Activated naive CD8-positive, alpha-beta T cell treated with anti-CD3 and anti-CD28 coated beads, Interleukin-2, amount 50 U/mL, for 16 hours (primary cell): ENCODE data around the gene NIPSNAP3A.

ENCODE experiments used
- DNase-seq: peaks from one replicate; pipeline ENCODE4 v3.0.0-alpha.2; 2020; ENCODE audit warnings: low read depth, low spot score

Gene NIPSNAP3A

DNA sequence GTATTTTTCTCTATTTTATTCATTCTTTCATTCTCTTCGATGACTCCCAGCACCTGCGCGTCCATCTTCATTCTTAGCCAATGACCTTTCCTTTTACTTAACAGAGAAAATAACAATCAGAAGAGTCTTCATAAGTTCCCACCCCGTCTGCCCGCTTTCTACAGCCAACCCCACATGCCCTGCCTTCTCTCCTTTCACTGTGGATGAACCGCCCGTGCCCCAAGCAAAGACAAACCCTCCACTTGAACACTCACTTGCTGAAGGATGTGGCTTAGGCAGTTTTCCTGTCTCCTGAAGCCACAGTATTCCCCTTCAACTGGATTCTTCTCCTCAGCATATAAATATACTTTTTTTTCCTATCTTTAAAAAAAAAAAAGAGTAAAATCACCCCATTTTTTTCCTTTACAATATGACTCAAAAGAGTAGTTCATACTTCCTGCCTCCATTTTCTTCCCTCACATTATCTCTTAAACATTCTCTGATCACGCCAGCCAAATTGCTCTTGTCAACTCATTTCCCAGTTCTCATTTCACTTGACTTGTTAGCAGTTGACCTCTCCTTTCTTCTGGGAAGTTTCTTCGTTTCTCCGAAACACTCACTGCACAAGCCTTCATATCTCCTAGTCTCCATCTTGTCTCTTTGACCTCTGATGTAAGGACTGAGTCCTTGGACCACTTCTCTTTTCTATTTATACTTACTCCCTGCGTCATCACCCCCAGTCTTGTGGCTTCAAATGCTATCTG, 27.5 kb downstream of the NIPSNAP3A start:
- DNase-seq, result no peak

DNA sequence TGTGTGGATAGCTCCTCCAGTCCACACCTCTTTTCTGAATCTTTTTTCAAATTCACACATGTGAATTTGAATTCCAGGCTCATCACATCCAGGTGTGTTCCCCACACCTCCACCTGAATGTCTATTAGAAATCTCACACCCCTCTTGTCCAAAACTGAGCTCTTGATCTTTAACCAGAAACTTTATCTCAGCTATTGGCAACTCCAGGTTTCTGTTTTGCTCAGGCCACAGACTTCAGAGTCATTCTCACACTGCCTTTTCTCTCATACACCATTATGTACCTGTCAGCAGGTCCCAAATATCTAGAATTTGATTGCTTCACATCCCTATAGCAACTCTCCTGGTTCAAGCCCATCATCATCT, 28.1 kb downstream of the NIPSNAP3A start:
- DNase-seq, result no peak

DNA sequence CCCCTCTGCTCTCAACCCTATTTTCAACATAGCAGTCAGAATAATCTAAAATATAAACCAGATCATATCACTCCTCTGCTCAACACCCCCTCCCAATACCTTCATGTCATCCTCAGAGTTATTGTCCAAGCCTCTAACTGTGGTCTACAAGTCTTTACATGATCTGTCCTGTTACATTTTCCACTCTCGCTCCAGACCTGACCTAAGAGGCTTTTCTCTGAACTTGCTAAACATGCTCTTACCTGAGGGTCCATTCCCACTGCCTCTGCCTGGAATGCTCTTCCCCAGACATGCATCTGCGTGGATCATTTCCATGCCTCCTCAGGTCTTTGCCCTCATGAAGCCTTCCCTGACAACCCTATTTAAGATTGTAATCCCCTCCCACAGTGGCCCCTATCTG, 28.5 kb downstream of the NIPSNAP3A start:
- no peak for DNase-seq

DNA sequence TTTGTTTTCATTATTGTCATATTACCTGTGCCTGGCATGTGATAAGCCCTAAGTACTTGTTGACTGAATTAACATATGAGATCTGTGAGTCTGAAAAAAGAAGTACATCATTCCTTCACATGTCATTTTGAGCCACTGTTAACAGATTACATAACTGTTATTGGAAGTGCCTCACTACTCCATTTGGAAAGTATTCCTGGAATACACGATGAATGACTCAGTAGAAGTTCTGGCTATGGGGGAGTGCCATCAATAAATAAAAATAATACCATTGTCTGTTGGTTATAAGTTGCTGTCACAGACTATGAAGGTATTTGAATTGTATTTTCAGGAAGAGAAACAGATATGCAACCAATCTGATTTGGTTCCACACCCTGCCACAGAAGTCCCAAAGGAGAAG, 29.3 kb downstream of the NIPSNAP3A start:
- DNase-seq, result no peak

DNA sequence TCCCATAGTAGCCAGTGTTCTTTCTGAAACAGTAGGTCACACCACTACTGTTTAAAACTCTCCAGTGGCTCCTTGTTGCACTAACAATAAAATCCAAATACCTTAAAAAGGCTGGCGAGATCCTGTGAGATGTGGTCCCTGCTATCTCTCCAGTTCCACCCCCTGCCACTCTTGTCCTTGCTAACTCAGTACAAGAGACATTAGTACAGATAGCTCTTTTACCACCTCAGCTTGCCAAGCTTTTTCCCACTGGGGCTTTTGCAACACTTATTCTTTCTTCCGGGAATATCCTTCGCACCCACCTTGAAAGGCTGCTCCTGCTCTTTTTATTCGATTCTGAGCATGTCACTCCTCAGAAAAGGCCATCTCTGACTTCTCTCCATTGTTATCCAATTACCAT, 31.3 kb downstream of the NIPSNAP3A start:
- no peak for DNase-seq

DNA sequence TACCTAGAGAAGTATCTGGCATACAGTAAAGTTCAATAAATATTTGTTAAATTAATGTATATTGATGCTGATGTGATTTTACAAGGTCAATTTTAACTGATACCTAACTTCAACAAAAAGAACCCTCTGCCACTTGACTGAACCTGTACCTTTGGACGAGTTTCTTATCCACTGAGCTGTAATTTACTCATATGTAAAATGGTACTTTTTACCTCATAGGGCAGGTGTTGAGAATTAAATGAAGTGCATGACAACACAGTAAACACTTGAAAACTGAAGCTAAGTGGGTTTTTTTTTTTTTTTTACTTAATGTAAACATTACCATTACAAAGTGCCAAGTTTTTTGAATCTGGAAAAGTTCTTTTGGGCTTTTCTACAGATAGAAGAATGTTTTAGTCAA, 31.9 kb downstream of the NIPSNAP3A start:
- DNase-seq, result no peak

DNA sequence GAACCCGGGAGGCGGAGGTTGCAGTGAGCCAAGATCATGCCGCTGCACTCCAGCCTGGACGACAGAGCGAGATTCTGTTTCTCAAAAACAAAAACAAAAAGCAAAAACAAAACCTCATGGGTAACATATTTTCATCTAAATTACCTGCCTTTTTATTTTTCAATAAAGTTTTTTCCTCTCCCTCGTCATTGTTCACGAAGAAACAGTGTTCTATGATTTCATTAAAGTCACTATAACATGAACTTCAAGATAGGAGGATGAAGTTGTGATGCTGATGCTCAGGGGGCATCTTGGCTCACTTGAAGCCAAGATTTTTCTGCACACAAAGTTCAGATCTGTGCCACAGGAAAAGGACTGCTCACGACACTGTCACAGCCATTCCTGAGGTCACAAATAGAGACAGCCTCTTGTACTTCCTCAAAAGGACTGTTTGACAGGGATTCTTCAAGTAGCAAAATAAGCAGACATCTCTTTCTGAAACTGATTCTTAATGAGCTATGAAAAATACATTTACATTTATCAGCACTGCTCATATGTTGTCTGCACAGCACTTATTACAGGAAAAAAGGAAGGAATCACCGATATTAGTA, 32.6 kb downstream of the NIPSNAP3A start:
- DNase-seq, result no peak

DNA sequence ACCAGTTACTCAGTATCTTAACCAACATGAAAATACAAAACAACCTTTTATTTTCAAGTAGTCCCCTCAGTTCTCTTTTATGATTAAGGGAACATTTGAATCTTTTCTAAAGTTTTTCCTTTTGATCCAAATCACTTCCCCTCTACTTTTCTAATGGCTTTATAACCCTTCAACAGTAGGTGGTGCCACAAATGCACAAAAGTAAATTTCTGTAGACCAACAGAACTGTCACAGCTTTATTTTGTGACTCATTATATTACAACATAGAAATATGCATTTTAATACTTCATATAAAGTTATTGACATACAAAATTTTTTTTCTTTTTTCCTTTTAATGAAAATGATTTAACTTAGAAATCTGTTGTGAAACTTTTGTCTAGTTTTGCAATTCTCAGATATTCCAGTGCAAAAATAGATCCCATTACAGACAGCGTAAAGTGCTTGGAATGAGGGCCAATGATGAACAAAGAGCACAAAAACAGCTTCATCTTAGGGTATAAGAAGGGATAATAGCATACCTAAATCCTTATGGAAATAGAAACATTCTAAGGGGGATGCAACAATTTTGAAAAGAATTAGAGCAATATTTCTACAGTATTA, 33.4 kb downstream of the NIPSNAP3A start:
- DNase-seq, result no peak

DNA sequence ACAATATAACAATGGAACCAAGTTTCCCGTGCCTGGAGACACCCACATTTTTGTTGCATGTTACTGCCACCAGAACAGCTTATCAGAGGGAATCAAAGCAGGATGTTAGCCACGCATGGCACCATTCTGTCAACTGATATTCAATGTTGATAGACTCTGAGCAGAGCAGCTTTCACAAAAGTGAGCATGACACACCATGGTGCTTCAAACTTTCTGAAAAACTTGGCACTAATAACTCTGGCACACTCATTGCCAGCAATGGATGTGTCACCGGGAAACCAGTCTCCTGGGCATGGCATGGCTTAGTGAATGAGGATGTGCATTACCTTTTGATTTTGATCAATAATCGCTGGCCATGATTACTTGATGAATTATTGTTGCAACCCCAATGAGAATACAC, 36.1 kb downstream of the NIPSNAP3A start:
- no peak for DNase-seq

DNA sequence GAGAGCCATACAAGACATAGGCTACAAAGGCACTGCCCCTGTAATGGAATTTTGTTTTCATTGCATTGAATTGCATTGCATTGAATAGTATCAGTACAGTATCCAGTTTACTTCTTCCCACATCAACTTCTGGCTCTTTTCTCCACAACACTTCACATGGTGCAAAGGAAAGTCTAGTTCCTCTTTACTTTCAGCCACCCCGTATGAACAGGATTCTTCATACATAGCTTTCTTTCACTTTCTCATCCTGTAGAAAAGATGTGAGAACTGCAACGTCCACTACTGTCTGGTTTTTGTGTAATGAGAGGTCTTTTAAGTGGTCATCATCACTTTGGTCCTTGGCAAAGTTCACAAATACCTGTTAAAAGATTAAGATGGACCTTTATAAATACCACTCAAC, 36.6 kb downstream of the NIPSNAP3A start:
- no peak for DNase-seq

DNA sequence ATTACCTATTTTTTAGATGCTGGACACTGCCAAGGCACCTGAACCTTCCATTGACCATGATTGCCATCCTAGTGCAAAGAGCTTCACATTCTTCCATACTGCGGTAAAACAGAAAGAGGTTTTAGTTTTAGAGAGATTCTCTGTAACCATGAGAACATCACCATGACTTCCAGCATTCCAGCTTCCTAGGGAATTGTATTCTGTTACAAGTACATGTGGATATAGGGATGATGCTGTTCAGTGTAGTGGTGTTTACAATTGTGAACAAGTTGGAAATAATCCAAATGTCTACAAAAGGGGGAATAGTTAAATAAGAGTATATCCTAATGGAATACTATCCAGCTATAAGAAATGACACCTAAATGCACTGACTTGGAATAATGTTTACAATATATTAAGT, 38.8 kb downstream of the NIPSNAP3A start:
- no peak for DNase-seq

DNA sequence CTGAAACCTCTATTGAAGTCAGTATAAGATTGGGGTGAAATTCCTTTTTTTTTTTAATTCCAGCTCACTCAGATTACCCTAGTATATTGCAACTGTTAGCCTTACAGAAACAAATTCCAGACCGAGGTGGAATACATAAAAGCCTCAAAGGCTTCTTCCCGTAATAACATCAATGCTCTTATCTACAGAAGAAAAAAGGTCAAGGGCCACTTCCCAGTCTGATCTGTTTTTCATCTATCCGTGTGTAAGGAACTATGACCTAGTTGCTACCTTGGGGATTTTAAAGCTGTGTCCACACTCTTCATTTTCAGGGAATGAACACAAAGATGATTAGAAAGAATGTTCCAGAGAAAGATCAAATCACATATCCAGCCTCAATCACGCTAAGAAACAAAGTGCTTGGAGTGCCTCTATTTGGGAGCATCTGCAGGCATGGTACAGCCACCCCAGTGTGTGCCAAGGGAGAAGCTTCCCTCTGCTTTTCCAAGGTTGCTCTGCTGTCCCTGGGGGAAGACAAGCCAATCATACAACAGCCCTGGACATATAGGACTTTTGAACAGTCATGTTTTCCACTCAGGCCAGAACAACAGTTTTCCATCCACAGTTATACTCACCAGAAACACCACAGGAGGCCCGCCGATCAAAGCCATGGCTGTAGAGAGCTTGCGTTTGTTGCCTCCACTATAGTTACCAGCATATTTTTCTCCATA, 40.0 kb downstream of the NIPSNAP3A start:
- DNase-seq, result no peak

DNA sequence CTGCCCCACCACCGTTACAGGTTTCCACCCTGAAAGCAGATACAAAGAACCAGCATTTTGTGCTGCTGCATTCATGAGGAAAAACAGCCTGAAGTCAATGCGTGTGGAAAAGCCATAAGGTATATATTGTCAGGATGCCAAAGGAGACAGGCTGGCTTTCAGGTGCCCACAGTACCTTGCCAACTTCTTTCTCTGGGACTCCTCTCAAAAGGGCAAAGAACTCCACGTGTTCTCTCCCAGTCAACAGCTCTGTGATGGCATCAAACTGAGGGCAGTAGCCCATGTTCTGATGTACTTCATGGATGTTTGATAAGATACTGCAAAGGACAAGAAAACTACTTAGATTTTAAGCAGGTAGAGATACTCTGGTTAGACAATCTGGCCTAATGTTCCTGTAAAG, 40.8 kb downstream of the NIPSNAP3A start:
- no peak for DNase-seq

DNA sequence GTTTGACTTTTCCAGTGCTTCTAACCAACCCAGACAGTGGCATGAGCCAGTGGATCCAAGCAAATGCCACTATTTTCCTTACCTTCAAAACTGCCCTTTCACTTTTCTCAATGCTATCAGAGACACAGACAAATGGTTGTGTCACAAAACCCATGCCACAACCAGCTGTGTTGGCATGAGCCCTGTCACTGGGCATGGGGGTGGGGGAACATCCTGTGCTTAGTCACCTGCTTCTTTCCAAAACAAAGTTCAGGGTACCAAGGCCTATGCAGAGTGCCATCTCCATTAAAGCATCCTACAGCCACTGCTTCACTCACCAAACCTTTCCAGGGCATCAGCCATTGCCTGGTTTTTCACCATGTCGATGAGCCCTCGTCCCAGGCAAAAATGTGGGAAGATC, 46.6 kb downstream of the NIPSNAP3A start:
- DNase-seq, result no peak

DNA sequence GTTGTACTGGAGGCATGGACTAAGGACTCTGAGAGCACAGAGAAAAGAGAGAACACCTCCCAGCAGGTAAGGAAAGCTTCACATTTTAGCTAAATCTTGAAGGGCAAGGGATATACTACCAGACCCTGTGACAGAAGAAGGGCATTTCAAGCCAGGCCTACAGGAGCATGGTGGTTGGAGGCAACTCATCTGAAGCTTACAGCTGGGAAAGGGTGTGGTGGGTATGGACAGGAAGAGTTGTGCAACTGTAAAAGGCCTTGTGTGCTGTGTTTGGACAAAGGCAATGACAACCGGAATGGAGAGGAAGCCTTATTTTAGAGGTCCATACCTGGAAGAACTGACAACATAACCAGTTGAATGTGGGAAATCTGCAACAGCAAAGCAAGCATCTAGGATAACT, 47.6 kb downstream of the NIPSNAP3A start:
- no peak for DNase-seq

DNA sequence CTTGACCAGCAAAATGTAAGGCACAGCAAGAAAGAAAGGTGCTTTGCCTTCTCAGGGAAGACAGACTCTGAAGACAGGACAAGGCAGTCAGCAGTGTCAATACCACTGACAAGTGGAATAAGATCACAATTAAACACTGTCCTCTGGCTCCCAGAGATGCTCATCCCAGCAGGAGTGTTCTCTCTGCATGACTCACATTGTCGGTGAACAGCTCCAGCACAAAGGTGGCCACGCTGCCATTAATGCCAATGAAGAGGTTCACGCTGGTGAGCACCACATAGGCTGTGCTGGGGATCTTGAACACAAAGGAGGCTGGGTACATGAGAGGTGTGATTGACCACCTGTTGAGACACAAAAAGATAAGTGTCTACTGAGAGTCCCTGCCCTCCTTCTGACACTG, 48.4 kb downstream of the NIPSNAP3A start:
- DNase-seq, result no peak

DNA sequence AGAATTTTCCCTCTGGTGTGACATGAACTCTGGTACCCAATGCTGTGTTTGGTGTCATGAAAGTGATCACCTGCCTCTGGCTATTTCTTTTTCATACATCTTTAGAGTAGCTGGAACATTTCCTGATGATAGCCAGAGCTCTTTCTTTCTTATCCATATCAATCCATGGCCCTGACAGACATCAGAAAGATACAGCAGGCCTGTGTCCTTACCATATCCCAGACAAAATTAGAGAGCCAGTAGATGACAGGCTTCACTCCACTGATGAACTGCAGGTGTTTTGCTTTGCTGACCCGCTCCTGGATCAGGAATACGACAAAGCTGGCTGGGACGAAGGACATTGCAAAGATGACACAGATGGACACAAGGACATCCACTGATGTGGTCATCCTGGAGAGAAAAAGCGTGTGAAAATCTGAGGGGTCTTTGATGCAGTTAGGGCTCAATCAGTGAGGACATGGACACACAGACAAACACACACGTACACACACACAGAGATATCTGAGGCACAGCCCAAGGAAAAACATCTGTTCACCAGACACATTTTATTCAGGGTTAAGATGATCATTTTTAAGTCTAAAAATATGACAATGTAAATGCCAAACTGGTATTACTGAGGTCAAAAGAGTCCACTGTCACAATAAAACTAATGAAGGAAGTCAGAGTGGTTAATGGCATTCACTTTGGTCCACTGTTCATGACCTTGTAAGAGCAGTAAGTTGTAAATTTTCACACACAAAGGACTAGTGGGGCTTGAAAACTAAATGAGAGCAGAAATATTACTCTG, 50.9 kb downstream of the NIPSNAP3A start:
- no peak for DNase-seq

DNA sequence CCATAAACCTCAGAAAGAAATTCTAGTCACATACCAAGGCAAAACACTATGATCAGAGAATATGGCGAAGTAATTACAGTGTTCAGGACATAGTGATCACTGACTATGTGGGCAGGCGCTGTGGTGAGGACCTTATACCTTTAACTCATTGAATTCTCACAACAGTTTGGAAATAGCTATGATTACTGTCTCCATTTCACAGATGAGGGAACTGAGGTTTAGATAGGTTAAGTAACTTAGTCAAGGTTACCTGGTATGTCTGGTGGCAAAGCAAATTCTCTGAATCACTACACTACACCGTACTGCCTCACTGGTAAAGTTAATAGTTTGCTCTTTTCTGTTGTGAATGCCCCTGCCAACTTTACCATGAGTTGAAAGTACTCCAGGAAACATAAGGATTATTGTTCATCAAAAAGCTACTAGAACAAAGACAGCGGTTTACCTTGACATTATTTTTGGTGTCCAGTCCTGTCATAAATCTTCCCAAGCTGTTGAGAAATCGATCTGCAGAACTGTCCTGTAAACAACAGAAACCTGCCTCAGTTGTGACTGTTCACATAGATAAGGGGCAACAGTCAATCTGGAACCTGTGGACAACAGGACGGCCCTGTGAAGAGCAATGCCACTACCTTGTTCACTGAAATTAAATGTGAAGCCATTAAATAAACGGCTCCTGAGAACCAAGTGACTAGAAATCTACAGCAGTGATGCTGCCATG, 52.7 kb downstream of the NIPSNAP3A start:
- DNase-seq, result no peak

DNA sequence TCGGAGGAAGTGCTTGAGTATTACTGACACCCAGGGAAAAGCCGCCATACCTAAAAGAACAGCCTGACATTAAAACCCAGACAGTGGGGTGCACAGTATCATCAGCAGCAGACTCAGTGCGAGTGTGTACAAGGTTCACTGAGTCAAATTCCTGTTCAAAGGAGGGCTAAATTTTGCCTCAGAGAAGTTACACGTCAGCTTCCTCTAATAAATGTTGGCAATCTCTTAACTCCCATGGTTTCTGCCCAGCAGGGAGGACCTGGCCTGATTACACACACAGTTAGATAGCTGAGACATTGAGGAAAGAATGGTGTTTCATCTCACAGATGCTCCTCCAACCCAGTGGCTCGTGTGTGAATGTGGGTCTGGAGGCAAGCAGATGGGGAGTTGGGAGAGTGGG, 54.6 kb downstream of the NIPSNAP3A start:
- DNase-seq, result no peak

DNA sequence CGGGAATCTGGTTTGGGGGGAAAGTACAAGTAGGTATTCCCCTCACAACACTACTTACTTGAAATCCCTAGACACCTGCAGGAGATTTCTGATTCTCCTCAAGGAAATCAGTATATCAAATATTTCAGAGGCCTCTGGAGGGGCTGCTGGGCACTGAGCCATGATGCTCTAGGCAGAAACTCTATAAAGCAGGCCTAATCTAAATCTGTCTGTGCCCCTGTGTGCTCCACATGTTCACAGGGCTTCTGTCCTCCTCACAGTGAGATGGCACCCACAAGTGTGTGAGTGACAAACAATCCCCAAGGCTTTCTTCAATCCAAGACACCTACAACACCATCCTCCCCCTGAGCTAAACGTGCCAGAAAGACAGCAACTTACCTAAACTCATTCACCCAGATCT, 55.4 kb downstream of the NIPSNAP3A start:
- no peak for DNase-seq

DNA sequence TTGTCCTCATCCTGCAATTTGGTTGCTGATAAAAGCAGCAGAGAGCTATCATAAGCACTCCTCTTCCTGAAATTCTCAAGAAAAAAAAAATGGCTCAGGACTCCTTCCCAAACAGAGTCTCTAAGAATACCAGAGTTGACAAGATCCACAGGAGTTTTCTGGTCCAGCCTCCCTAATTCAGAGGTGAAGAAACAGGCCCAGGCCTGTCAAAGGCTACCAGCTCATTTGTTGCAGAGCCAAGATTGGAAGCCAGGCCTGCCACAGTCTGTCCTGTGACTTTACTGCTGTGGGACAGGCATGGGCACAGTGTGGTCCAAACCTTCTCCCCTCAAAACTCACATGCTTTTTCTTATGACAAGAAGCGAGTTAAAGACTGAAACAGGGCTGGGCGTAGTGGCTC, 58.0 kb downstream of the NIPSNAP3A start:
- DNase-seq, result no peak
